SK-N-MC (cell line): ENCODE data around the gene UNC13B.
A peak's percentile ranks its signal among the peaks of the same experiment; 100 is the strongest.
"Not testable (repeated sequence)": the region's sequence is repeated elsewhere in the genome, so short reads cannot be mapped to it uniquely, and the experiment has no call there.

Experiments used
- DNase-seq: peaks from one replicate; pipeline ENCODE4 v3.0.0-alpha.2; 2011; ENCODE audit warnings: low read depth, low spot score
- H3K27ac ChIP-seq: fragments of 200-600 bp; sonication (generic); 2 replicates; pipeline ENCODE4 v1.5.1; 2016; ENCODE audit warnings: mixed run types
- H3K36me3 ChIP-seq: fragments of 200-600 bp; sonication (generic); 2 replicates; pipeline ENCODE4 v1.6.1; 2017; ENCODE audit warnings: antibody characterized with exemption, low read length, mixed read lengths; ENCODE audit not compliant: insufficient read depth
- H3K4me3 ChIP-seq: fragments of 200-600 bp; sonication (generic); 2 replicates; pipeline ENCODE4 v1.5.1; 2016
- H3K9ac ChIP-seq: fragments of 200-600 bp; sonication (generic); 2 replicates; pipeline ENCODE4 v1.8.0; 2017; ENCODE audit warnings: mixed run types, mixed read lengths; ENCODE audit not compliant: insufficient read length
- H3K9me3 ChIP-seq: fragments of 200-600 bp; sonication (generic); 2 replicates; pipeline ENCODE4 v1.6.1; 2017; ENCODE audit warnings: low read depth, mild to moderate bottlenecking, antibody characterized with exemption, low read length, moderate library complexity, mixed read lengths
- EZH2 ChIP-seq: fragments of 200-600 bp; sonication (generic); IDR thresholded peaks from one replicate; pipeline ENCODE4 v1.6.1; 2017; ENCODE audit warnings: antibody characterized with exemption
- FOXP2 ChIP-seq: optimal IDR thresholded peaks from 2 replicates; pipeline ENCODE3; 2011; ENCODE audit warnings: mild to moderate bottlenecking, moderate library complexity; ENCODE audit not compliant: insufficient read depth; ENCODE audit errors: extremely low read length, control extremely low read depth
- POLR2AphosphoS5 ChIP-seq: IDR thresholded peaks from 2 replicates; pipeline ENCODE4 v1.6.1; 2012; ENCODE audit warnings: mild to moderate bottlenecking, low read depth, low read length, borderline replicate concordance

The UNC13B gene

DNA sequence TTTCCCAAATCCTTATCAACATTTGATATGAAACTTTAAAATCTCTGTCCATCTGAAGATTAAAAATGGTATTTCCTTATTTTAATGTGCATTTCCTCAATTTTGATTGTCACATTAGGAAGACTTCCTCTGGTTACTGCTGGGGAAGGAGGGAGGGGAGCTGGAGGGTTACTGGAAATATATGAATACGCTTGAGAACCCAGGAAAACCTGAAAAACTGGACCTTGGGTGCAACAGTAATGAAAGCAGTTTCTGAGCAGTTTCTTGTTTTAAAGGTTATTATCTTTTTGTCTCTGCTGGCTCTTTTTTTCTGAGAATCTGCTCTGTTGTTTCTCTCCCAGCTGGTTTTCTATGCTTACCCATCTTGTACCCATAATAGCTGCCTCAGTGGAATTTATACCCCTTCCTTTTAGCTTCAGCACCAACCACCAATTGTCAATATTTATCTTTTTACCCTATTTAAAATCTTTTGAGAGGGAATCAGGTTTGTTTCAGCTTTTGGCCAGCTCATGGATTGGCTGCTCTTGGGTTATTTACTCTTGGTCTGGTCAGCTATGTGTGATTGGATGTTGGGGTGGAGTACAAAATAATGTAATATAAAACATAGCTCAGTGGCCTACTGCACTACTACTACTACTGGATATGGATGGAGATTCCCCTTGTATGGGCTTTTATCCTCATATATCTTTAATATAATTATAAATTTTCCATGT lies 67.4 kb downstream of the UNC13B start:
- Histone ChIP-seq H3K36me3 (no peaks in the 10 kb centered on the region), H3K27ac (no peak overlapping the region), H3K9me3 (no peaks in the 10 kb centered on the region), H3K4me3 (no peak overlapping the region), H3K9ac (no peak overlapping the region)
- no peak for DNase-seq
- TF ChIP-seq FOXP2 (no peak), POLR2AphosphoS5 (no peak), EZH2 (no peak)

DNA sequence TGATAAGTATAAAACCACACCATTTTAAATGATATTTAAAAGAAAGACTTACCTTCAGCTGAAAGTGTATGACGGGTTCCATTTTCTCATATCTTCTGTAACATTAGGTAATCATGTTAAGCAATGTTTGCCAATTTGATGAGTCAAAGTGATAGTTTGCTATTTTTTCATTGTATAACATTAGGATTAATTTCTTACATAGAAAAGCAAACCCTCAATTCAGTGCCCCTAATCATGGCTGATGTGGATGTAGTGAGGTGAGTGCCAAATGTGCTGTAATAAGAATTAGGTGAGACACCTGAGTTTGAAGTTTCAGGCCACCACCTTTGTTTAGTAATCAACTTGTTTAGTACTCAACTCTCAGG lies 68.0 kb downstream of the UNC13B start:
- Histone ChIP-seq H3K36me3 (no peaks in the 10 kb centered on the region), H3K9me3 (no peaks in the 10 kb centered on the region), H3K27ac (no peak overlapping the region), H3K4me3 (no peak overlapping the region), H3K9ac (no peak overlapping the region)
- no peak for DNase-seq
- TF ChIP-seq FOXP2 (no peak), EZH2 (no peak), POLR2AphosphoS5 (no peak)

DNA sequence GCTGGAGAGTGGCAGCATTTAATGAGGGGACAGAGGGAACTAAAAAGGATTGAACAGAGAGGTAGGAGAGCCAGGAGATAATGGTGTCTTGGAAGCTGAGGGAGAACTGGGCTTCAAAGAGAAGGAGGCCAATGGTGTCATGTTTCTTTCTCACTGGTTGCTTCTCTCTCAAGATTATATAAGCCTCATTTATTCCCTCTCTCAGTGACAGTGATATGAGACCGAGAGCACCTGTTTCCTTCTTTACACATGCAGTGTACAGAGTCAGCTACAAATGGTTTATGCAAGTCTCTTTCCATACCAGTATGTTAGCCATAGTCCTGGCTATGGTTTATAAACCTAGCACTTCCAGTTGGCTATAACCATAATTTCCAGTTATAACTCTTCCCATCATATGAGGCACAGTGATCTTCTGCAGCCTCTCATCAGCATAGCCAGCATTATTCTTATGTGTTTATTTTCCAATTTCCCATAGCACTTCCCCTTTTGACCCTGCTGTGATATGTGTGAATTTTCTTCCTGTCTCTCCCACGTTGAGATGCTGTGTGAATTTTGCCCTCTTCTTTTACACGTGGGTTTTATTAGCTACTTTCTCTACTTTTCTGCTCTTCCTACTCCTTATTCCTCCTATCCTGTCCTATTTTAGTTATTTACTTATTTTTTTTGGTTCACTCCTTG lies 71.2 kb downstream of the UNC13B start:
- Histone ChIP-seq H3K9ac (no peak overlapping the region), H3K9me3 (no peaks in the 10 kb centered on the region), H3K27ac (no peak overlapping the region), H3K4me3 (no peak overlapping the region), H3K36me3 (no peaks in the 10 kb centered on the region)
- TF ChIP-seq FOXP2 (no peak), POLR2AphosphoS5 (no peak), EZH2 (no peak)
- no peak for DNase-seq

DNA sequence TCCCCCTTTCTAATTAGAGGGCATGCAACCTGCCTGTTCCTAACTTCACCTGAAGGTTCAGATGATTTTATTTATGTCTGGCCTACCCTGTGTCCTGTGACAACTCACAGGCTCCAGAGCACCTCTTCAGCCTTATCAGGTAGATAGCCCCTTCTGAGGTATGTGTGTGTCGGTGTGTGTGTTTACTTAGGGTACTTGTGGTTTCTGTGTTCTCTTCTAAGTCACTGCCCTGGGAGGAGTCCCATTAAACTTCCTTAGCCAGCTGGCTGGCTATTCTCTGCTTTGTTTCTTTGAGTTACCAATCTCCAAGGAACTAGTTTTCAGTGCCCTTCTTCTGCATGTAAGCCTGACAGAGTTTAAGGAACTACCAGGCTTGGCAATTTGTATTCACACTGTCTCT lies 74.9 kb downstream of the UNC13B start:
- H3K9me3 ChIP-seq = no peaks in the 10 kb centered on the region
- DNase-seq = no peak
- no peak for TF ChIP-seq FOXP2
- no peak for TF ChIP-seq POLR2AphosphoS5
- no peak for TF ChIP-seq EZH2
- H3K4me3 ChIP-seq = no peak overlapping the region
- H3K36me3 ChIP-seq = no peaks in the 10 kb centered on the region
- H3K9ac ChIP-seq = no peak overlapping the region
- H3K27ac ChIP-seq = no peak overlapping the region

DNA sequence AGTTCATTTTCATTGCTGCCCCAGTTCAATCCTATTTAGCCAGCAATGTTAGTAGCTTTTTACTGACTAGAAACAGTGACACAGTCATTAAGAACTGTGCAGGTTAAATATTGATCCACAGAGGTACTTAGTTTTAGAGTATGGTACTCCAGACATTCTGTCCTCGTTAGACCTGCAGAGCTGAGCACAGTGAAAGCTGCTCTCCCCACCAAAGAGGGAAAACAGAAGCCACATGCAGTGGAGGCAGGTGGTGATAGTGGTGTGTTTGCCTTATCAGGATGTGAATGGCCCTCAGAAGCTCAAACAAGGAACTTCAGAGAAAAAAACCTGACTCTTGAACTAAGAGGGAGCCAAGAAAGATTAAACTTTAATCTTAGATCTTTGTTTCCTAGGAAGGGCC lies 75.5 kb downstream of the UNC13B start:
- no peak overlapping the region for H3K9ac ChIP-seq
- no peaks in the 10 kb centered on the region for H3K9me3 ChIP-seq
- no peaks in the 10 kb centered on the region for H3K36me3 ChIP-seq
- TF ChIP-seq FOXP2 = no peak
- no peak for TF ChIP-seq EZH2
- no peak for TF ChIP-seq POLR2AphosphoS5
- no peak overlapping the region for H3K4me3 ChIP-seq
- no peak for DNase-seq
- H3K27ac ChIP-seq = no peak overlapping the region

DNA sequence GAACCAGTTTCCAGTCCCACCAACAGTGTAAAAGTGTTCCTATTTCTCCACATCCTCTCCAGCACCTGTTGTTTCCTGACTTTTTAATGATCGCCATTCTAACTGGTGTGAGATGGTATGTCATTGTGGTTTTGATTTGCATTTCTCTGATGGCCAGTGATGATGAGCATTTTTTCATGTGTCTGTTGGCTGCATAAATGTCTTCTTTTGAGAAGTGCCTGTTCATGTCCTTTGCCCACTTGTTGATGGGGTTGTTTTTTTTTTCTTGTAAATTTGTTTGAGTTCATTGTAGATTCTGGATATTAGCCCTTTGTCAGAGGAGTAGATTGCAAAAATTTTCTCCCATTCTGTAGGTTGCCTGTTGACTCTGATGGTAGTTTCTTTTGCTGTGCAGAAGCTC lies 84.1 kb downstream of the UNC13B start:
- H3K9me3 ChIP-seq, DNase-seq, H3K9ac ChIP-seq, H3K27ac ChIP-seq, H3K36me3 ChIP-seq, H3K4me3 ChIP-seq: not testable (repeated sequence)

DNA sequence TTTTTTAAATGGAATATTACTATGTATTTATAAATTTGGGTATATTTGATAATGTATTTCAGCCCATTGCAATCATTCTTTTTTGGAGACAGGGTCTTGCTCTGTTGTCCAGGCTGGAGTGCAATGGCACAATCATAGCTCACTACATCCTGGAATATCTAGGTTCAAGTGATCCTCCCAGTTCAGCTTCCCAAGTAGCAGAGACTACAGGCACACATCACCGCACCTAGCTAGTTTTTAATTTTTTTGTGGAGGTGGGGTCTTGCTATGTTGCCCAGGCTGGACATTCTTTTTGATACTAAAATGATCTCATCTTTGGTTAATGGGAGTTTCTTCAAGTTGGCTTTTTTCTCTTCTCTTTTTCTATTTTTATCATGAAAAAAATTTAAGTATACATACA lies 91.3 kb downstream of the UNC13B start:
- Histone ChIP-seq H3K9me3 (no peaks in the 10 kb centered on the region), H3K27ac (no peak overlapping the region), H3K9ac (no peak overlapping the region), H3K36me3 (no peaks in the 10 kb centered on the region), H3K4me3 (no peak overlapping the region)
- no peak for TF ChIP-seq FOXP2
- no peak for TF ChIP-seq EZH2
- TF ChIP-seq POLR2AphosphoS5 = no peak
- no peak for DNase-seq

DNA sequence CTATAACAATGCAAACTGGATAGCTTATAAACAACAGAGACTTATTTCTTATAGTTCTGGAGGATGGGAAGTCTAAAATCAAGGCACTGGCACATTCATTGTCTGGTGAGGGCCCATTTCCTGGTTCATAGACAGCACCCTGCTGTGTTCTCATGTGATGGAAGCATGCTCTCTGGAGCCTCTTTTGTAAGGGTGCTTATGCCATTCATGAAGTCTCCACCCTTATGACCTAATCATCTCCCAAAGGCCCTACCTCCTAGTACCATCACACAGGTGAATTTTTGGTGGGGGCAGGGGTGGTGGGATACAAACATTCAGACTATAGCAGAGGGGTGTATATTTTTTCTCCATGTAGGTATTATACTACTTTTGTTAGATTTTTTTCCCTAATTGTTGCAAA lies 92.4 kb downstream of the UNC13B start:
- Histone ChIP-seq H3K27ac (no peak overlapping the region), H3K9ac (no peak overlapping the region), H3K36me3 (no peaks in the 10 kb centered on the region), H3K9me3 (no peaks in the 10 kb centered on the region), H3K4me3 (no peak overlapping the region)
- DNase-seq = peak; percentile 12
- TF ChIP-seq EZH2 (no peak), POLR2AphosphoS5 (no peak), FOXP2 (no peak)
